NCI-H128 (cell line): Measurements from ENCODE around the gene POFUT2.
"Not testable (repeated sequence)": the region's sequence is repeated elsewhere in the genome, so short reads cannot be mapped to it uniquely, and the experiment has no call there.

Experiments
- DNase-seq: peaks from one replicate; lab custom pipeline; 2025; ENCODE audit not compliant: unreplicated experiment; lab: John Stamatoyannopoulos, UW

The POFUT2 gene

GRCh38 chr21:45326169-45326851 is 38.6 kb upstream of the POFUT2 start:
- DNase-seq = no peak

DNA sequence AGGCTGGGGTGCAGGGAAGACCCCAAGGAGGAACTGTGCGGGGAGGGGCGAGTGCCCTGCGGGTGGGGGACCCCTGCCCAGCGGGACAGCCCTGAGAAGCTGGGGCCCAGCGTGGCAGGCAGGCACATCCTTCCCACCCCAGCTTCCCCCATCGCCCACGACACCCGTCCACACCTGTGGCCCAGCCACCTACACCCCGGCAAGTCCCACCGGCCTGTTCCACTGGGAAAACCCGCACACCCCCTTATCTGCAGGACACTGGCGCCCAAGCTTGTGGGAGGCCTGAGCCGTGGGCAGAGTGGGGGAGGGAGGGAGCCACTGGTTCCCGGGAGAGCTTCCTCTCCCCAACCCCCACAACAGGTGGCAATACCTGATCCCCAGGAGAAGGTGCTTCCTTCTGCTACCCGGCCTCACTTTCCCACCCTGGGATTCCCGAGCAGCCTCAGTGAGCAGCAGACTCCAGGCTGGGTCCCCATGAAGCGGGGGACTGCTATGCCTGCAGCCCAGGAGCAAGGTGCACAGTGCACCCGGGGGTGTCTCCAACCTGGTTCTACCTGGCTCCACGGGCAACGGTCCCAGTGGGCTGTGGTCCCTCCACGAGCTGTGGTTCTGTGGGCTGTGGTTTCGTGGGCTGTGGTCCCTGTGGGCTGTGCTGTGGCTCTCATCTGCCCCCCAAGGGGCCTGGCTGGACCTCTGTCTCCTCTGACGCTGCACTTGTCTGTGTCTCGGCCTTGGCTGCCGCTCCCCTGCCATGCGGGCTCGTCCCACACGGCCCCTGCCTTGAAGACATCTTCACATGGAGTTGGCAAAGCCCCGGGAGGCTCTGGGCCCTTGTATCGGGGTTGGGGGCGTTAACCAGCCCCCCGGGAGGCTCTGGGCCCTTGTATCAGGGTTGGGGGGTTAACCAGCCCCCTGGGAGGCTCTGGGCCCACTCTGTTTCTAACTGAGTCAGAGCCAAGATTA is 37.8 kb upstream of the POFUT2 start:
- DNase-seq = no peak

DNA sequence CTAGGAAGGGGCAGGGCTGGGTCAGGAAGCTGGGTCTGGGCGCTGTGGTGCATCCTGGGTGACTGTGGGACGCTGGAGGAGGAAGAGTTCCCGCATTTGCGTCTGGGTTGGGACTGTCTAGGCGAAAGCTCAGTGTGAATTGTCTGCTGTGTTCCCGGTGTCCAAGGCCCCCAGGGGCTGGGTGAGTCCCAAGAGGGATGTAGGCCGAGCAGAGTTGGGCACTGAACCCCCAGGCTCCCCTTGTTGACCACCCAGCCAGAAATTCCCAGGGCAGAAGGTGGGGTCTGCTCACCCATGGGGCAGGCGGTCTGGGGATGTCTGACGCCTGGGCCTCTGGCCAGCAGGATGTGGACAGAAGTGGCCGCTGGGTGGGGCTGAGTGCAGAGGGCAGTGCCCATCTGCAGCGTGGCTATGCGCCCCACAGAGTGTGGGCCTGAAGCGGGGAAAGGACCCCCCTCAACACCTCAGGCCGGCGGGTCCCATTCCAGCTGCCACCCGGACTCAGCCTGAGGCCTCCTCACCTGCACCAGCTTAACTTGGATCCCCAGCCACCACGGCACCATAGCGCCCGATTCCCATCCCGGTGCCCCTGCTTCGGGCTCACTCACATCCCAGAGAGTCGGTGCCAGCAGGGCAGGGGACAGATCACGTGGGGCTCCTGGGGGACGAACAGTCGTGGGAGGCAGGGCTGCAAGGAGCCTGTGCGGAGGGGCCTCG is 37.0 kb upstream of the POFUT2 start:
- DNase-seq = no peak

- DNase-seq = no peak
Observed at GRCh38 chr21:45323487-45324311, 36.0 kb upstream of the POFUT2 start.

GRCh38 chr21:45322960-45323461 is 35.3 kb upstream of the POFUT2 start:
- DNase-seq = no peak

DNA sequence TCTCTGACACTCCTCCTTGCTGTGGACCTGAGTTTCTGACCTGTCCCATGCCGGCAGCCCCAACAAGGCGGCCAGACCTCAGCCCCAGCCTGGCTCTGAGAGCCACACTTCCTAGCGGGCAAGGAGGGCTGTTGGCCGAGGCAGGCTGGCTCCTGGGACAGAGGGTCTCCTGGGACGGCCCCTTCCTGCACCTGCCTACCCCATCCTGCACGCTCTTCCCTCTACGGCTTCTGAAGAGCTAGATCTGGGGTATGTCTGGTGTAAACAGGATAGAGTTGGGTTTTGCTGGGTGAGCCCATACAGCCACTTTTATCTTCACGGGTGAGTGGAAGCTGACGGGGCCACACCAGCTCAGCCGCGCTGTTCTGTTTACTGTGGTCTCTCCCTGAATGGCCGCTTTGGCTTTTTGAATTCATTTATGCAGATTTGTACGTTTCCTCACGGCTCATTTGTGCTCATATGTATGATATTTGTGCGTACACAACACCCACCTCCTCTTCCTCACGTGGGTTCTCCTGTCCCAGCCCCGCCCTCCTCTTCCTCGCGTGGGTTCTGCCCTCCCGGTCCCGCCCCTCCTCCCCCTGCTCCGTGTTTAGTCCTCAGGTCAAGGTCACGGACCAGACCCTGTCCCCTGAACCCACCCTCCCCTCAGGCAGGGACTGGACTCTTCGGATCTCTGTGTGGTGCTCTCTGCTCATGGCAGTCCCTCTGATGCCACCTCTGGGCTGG is 34.7 kb upstream of the POFUT2 start:
- no peak for DNase-seq

DNA sequence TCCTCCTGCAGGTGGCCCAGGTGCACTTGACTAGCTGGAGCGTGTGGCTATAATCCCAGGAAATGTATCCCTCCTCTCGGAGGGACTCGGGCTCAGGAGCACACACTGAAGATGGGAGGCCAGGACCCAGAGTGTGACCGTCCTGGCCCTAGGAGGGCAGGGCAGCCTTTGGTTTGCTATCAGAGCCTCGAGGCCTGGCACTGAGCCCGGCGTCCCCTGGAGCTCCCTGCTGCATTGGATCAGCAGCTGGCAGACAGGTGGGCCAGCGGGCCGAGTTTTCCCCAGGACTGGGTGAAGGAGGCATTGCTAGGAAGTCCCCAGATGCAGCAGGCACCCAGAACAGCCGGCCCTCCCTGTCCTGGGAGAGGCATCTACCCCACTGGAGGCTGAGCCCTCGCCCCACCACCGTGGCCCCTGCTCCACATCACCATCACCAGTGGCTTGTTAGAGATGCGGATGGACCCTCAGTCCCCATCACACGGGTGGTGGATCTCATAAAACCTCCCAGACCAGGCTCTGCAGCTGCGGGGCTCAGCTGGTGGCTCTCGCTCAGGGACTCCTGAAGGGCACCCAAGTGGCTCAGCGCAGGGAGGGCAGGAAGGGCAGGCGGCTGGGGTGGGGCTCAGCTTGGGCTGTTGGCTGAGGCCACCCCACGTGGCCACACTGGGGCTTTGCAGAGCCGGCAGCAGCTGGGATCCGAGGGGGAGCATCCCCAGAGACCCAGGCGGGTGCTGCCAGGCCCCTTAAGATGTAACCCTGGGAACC is 32.7 kb upstream of the POFUT2 start:
- DNase-seq = no peak

- DNase-seq = no peak
Observed at GRCh38 chr21:45319461-45320211, 31.9 kb upstream of the POFUT2 start.

- no peak for DNase-seq
Observed at GRCh38 chr21:45318556-45319404, 31.1 kb upstream of the POFUT2 start.

DNA sequence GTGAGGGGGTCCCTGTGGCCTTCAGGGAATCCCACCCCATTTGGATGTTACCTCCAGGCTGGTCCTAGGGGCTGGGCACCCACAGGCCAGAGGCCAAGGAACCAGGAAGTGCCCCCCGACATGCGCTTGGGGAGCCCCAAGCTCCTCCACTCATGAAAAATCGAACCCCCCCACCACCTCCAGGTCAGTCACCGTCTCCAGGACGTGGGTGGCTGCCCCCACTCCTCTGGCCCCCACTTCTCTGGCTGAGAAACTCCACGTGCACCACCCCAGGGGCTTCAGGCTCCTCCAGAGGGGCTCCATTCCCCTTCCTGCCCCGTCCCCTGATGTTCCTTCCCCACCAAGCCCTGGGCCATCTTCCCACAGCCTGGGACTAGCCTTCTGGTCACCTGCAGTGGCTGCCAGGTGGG is 30.5 kb upstream of the POFUT2 start:
- no peak for DNase-seq

GRCh38 chr21:45317398-45318145 is 29.9 kb upstream of the POFUT2 start:
- no peak for DNase-seq

- DNase-seq = no peak
Observed at GRCh38 chr21:45316871-45317397, 29.2 kb upstream of the POFUT2 start.

DNA sequence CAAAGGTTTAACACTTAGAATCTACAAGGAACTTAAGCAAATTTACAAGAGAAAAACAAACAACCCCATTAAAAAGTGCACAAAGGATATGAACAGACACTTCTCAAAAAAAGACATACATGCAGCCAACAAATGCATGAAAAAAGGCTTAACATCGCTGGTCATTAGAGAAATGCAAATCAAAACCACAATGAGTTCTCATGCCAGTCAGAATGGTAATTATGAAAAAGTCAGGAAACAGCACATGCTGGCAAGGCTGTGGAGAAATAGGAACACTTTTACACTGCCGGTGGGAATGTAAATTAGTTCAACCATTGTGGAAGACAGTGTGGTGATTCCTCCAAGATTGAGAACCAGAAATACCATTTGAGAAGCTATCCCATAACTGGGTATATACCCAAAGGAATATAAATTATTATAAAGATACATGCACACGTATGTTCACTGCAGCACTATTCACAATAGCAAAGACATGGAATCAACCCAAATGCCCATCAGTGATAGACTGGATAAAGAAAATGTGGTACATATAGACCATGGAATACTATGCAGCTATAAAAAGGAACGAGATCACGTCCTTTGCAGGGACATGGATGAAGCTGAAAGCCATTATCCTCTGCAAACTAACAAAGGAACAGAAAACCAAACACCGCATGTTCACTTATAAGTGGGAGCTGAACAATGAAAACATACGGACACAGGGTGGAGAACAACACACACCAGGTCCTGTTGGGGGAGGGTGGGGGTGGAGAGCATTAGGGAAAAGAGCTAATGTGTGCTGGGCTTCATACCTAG is 28.2 kb upstream of the POFUT2 start:
- DNase-seq = not testable (repeated sequence)

DNA sequence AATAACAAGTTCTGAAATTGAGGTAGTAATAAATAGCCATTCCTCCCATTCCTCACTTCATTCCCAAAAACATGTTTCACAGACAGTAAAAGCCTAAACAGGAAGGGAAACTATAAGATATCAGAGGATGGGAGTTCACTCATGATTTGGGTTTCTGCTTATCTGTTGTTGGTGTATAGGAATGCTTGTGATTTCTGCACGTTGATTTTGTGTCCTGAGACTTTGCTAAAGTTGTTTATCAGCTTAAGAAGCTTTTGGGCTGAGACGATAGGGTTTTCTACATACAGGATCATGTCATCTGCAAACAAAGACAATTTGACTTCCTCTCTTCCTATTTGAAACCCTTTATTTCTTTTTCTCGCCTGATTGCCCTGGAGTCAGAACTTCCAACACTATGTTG is 26.0 kb upstream of the POFUT2 start:
- no peak for DNase-seq

GRCh38 chr21:45313015-45313414 is 25.3 kb upstream of the POFUT2 start:
- no peak for DNase-seq

GRCh38 chr21:45312296-45312695 is 24.6 kb upstream of the POFUT2 start:
- DNase-seq = no peak
